Measurements from ENCODE around the gene LINC00237.

LINC00237 gene

DNA sequence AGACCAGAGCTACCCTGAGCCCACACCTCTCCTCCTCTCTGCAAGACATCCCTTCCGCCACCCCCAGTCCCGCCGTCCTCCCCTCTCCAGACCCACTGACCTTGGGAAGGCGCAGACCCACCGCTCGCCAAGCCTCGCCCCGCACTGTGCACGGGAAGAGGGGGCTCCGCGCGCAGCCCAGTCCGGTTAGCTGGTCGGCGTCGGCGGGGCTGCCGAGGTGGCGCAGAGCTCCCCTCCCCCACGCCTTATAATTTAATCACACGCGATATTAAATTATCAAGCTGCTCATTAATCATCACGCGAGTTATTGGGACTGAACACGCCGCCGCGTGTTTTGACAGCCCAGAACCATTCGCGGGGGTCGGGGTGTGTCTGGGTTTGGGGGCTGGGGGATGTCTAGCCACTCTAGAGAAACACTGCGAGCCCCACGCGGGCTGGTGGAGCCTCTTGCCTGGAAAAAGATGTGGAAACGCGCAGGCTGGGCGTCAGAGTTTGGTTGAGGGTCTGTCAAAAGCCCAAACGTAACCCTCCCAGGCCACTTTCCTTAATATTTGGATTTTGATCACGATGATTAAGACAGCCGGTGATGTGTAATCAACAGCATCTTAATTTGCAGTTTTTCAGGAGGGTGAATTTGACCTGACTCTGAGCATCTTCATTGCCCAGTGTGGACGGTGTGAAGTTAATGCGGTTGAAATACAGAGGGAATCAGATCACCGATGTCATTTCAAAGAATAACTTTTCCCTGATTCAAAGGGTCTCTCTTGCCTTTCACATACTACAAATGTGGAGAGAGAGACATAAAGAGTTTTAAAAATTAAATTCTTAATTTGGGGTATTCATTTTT is at the start of gene LINC00237:
LINC00237 (minus strand) TSS at position 188 of the 847 bp plus-strand sequence.
- no peak for DNase-seq

DNA sequence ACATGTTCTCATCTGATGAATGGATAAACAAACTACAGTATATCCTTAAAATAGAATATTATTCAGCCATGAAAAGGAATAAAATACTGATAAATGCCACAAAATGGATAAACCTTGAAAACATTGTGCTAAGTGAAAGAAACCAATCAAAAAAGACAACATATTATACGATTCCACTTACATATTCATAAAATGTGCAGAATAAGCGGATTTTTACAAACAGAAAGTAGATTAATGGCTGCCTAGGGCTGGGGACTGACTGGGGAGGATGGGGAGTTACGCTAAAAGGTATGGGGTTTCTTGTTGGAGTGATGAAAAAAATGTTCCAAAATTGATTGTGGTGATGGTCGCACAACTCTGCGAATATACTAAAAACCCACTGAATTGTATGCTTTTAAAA is 49.1 kb upstream of the LINC00237 start:
- no peak for DNase-seq

DNA sequence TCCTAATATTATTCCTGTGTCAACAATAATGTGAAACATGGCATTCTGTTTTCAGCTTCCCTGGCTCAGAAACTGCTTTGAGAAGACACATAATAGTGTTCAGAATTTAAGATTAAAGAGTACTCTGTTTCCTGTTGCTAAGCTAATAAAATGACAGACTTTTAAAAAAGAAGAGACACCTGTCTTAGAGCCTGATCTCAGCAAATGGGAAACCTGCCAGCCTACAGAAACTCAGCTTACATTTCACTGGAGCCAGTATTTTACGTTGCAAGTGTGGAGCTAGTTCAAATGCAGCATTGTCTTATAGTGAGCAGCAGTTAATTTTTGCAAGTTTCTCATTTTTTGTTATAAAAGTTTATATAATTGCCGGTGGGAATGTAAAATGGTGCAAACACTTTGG is 48.5 kb upstream of the LINC00237 start:
- no peak for DNase-seq

DNA sequence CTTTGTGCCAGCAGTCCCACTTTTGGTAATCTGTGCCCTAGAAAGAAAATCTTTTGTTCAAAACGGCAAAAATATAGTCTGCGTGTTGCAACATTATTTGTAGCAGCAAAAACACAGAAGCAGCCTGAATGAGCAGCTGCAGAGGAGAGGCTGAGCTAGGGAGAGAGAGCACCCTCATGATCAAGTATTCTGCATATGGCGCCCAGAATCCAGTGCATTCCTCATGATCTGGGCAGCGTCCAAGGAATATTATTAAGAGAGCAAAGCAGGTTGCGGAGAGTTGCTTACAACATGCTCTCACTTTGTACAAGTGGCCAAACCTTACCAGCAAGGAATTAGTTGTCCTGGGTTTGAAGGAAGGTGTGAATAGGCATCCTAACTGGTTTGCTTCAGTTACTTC is 45.6 kb upstream of the LINC00237 start:
- no peak for DNase-seq

DNA sequence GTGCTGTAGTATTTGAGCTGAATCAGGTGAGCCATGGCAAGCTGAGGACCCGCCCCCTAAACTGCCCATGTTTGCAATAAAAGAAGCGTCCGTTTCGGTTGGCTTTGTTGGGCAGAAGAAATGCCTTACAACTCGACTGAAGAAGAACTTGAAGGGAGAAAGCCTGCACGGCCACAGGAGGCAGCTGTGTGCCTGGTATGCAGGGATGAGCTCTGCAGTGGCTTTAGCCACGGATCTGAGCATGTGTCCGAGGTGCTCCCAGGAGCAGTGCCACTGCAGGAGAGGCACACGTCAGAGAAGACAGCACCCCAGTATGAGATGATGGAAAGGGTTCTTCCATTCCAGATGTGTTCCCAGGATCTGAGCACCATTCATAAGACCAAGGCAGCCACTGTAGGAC is 43.2 kb upstream of the LINC00237 start:
- no peak for DNase-seq

DNA sequence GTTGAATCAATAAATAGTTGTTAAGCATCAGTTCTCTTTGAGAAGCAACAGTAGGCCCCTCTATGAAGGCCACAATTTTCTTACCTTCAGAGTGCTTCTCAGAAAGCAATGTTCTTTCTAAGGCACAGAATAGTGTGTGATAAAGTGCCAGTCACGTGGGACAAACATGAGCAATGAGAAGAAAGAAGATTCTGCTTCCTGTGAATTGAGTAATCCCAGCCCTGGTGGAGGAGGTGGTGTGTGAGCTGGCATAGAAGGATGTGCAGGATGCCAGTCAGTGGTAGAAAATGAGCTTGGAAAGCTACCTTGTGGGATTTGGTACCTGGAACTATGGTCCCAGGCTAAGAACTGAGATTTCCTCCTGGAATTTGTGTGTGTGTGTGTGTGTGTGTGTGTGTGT is 41.4 kb upstream of the LINC00237 start:
- DNase-seq, result no peak

DNA sequence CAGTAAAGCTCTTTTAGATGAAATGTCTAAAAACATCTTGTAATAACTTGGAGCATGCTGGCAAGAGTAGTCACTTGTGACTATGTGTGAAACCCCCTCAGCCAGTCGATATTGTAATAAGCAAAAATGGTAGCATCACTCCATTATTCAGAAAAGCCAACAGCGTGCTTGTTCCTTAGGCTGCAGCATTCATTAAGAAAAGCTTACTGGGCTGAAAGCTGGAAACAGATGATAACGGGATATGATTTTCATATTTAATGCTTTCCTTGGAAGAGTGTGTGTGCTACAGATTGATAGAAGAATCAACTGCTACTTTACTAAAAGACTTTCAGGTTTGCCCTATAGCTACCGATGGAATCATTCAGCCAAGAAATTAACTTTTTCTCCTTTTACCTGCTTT is 40.1 kb upstream of the LINC00237 start:
- DNase-seq, result no peak

DNA sequence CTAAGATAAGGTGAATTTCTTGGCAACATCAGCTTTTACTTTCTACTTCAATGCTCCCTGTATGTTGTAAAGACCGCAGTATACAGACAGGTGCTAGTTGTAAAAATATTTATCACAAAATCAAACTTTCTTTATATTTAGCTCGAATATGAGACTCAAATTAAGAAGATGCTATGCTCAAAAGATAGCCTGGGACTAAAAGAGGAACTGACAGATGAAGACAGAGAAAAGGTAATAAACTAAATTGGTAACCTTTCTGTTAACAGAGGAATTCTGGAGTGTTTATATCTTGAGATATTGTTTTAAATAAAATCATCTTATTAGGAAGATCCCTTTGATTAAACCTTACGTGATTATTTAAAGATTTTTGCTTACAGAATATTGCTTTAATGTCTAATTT is 39.3 kb upstream of the LINC00237 start:
- no peak for DNase-seq

DNA sequence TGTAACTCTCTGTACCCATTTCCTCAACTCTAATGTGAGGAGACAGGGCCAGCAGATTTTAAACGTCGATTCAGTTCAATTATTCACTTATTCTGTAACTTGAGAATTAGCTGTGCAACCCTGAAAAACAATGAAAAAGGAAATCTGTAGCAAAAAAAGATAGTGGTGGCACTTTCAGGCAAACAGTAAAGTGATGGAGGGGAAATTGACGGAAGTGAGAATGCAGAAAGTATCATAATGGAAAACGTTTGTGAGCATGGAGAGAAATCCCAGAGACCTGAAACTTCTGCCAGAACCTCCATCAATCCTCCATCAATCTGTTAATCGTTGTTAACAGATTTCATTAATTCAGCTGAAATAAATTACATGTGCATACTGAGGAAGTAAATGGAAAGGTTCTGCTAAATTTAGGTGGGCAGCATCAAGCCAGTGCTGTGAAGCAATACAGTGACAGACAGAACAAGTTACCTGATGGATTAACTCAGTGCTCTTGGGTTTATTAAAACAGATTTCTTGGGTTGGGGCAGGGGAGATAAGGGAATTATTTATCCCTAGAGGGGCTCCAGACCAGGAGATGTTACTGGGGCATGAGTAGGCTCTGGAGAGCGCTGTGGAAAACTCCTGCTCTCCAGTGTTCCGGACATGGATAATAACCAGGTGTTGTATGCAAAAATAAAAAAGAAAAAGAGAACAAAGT is 37.2 kb upstream of the LINC00237 start:
- no peak for DNase-seq

DNA sequence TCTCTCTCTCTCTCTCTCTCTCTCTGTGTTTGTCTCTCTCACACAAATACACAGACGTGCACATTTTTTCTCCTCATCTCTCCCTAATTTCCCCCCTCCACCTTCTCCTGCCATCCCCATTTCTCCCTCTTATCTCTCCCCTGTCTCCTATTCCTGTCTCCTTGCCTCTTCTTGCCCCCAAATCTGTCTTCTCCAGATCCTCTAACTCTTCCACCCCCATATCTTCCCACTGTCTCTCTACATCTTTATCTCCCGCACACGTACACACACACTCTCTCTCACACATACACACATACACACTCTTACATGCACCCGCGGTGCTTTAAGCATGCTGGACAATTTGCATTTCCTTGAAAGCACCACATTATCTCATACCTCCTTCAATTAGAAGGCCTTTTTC is 35.7 kb upstream of the LINC00237 start:
- DNase-seq, result no peak

DNA sequence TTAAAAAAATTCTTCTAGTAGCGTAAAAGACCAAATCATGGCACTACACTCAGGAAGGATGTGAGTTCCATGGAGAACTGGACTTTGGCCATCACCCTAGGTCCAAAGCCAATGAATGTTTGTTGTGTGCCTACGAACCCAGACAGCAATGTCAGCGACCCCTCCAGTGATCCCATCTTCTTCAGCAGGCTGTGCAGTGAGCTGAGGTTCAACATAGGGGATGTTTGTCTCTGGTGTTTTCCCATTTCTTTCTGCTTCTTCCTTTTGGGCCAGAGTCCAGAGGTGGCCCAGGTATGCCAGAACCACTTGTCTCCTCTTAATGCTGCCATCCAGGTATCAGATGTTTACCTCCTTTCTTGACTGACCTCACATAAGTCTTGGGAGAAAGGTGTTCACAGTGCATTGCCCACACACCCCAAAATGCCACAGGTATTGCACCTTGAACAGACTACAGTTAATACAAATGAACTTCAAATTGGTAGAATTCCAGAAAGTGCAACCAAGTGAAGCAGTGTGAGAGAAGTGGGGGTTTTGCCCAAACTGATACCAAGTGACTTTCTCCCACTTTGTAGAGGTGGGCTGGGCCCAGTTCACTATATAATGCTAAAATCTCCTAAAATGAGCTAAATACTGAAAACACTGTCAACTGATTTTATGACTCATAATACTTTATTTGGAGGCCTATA is 33.9 kb upstream of the LINC00237 start:
- DNase-seq, result no peak

DNA sequence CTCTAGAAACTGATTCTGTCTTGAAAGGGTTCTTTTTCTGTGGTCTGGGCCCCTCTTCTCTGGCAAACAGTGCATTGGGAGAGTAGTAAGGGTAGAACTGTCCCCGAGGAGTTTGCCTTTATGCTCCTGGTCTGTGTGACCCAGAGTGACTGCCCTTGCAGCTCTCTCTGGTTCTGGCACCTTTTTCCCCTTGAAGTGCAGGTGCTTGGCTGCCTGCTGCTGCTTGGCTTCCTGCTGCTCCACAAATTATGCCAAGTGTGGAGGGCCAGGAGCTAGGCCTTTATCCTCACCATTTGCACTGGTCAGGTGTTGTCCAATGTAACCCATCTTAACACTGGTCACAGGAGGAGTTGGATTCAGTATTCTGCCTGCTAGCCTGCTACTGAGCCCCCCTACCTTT is 30.9 kb upstream of the LINC00237 start:
- DNase-seq, result no peak

DNA sequence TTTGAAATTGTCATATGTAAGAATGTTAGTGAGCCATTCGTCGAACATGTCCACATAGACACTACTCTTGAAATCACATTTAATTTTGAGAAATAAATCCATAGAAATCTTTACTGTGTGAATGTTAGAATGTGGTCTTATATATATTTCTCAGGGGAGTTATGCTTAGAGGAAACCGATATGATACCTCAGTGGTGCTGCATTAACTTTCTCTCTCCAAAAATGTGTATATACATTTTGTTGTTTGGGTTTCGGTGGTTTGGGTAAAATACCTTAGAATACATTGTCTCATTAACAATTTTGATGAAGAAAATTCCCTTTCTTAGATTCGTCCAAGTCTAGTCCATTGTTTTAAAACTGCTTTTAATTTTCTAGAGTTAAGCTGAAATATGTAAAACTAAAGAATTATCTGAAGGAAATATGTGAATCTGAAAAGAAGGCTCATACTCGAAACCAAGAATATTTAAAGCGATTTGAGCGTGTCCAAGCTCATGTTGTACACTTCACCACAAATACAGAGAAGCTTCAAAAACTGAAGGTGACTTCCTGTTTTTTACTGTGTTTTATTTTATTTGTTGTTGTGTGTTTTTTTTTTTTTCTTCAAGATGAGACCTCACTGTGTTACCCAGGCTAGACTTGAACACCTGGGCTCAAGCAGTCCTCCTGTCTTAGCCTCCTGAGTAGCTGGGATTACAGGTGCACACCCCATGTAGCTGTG is 30.0 kb upstream of the LINC00237 start:
- no peak for DNase-seq

DNA sequence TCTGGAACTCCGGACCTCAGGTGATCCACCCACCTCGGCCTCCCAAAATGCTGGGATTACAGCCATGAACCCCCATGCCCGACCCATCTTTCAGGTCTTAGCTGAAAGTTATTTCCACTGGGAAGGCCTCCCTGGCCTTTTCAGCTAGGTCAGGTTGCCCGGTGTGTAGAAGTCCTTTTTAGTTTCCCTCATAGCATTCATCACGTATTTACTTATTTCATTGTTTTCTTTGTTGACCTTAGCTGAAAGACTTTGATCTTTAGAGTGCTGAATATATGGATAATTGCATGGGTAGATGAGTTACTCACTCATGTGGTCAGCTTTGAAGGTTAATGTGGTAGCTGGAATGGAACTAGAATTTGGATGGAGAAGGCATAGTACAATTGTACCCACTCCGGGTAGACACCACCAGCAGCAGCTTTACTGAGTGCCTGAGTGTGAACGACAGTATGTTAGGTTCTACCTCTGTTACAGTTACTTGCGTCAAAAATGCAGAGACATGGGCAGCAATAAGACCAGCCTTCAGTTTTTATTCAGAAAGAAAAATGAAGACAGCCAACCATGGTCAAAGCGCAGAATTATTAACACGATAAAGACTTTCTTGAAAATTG is 28.8 kb upstream of the LINC00237 start:
- DNase-seq, result no peak

DNA sequence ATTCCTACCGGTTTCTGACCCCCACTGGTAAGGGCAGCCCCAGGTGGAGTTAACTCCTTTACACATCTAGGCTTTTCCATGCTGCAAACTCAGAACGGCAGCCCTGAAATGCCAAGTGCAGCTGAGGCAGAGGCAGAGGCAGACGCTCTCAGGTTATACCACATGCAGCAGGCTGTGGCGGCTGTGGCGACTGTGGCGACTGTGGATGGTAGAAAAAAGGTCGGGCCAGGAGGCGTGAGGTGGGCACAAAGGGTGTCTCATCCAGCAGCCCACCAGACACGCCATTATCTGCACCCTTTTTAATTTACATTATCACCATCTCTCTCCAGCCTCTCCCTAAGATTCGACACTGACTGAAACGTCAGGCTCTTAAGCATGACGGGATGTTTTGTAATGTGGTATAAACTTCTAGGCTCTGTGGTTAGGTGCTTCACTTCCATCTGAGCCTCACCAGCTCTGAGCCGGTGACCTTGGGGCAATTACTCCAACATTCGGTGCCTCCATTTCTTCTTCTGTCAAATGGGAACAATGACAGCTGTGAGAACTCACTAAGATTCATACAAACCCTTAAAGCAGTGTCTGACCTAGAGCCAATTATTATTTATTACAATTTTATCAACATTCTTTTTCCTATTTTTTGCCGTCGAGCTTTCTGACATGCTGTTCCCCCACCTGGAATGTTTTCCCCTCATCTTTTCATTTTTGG is 27.9 kb upstream of the LINC00237 start:
- no peak for DNase-seq

DNA sequence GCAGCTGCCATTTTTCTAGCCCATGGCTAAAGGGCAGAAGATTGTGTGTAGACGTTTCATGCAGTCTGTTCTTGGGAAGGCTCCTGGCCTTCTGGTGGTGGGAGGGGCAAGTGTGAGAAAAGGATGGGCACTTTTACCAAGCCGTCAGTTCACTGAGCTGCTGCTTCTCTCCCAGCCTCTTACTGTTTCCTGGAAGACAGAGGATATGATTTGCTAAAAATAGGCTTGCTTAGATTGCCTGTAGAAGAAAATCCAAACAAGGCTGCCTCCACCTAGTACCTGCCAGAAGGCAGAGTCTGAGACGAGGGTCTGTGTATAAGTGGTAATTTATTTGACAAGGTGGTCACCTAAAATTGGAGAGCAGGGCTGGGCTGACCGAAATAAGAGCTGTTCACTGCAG is 27.2 kb upstream of the LINC00237 start:
- DNase-seq, result no peak

DNA sequence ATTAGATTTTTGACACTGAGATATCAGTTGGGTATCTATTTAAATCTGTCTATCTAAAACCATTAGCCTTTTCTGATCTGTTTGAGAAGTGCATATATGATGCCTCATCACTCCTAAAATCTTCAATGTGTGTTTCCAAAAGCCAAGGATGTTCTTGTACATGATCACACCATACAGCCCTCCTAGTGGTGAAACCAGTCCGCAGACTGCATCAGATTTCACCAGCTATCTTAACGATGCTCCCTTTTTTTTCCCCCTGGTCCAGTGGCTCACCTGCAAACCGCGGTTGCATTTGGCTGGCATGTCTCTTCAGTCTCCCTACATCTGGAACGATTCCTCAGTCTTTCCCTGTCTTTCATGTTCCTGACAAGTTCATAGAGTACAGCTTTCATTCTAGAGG is 23.7 kb upstream of the LINC00237 start:
- no peak for DNase-seq

DNA sequence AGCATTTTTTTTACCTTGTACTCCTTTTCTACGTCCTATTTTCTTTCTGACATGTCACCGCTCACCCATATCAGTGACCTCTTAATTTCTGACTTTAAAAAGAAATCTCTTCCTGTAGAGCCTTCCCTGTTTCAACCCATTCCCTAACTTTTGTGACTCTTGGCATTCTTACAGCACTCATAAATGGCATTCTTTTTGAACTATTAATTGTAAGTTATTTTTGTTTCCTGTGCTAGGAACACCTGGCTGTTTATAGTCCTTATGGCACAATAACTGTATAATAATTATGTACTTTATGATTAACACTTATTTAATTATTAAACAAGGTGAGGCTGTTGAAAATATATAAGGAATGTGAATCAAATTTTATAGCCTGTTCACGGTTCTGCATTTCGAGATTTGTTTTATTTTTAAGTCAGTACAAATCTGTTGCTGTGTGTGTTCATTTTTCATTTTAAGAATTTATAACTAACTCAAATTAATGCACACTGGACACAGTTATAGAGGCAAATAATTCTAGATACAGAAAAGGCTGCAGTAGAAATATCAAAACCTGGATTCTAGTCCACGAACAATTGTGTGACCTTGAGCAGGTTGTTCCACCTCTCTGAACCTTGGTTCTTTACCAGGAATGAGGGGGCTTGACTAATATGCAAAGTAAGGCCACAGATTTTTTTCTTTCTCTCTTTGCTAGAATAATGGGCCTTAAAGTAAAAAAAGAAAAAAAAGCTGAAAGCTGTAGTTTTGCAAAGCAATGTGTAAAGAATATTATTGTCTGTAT is 21.2 kb upstream of the LINC00237 start:
- no peak for DNase-seq

DNA sequence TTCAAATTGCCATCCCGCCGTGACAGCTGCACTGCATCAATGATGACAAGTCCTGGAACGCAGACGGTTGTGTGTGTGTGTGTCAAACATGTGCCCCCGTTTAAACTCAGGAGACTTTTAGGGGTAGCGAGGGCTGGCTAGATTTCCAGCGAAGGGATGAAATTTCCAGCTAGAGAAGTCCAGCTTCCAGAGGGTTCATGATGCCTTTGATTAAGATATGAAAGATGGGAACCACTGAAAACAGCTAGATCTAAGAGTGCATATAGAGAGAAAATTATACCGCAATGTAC is 20.4 kb upstream of the LINC00237 start:
- DNase-seq, result no peak

DNA sequence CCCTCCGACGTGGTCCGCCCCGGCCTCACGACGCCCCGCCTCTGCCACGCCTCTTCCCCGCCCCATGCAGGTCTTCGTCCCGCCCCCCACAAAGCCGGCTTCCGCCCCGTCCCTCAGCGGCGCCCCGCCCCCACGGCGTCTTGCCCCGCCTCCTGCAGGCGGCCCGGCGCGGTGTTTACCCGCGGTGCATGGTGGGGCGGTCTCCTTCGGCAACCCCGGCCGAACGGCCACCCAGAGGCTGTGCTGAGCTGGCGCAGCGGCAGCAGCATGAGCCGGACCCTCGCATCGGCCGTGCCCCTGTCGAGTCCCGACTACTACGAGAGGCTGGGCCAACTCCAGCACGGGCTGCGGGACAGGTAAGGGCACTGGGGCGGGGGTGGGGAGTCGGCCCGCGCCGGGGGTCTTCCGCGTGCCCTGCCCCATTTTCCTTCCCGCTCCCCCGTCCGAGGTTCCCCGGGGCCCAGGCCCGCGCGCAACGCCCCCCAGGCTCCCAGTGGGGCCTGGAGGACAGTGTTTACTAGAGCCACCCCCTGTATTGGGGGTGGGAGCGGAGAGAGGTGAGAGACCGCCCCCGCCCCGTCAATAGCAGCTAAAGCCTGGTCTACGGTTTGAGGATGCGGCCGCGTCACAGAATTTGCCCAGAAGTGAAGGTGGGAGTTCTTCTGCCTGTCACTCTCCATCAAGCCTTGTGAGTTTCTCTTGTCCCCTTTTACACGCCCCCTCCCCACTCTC is 19.9 kb upstream of the LINC00237 start, which contains the start of gene KIZ:
KIZ (plus strand) TSS at position 234 of the 732 bp plus-strand sequence; CDS start at position 268, 34 bp downstream.
- peak; percentile 97 for DNase-seq
